ENCODE results near the gene R3HCC1L.

DNA sequence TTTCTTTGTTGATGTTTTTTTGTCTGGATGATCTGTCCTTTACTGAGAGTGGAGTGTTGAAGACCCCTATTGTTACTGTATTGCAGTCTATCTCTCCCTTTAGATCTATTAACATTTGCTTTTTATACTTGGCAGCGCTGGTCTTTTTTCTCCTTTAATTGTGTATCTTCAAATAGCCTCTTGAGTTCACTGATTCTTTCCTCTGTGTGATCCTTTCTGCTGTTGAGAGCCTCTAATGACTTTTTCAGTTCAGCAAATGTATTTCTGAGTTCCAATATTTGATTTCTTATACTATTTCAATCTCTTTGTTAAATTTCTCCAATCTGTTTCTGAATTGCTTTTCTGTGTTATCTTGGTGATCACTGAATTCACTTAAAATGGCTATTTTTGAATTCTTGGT, 15.4 kb downstream of the R3HCC1L start:
- no peak for TF ChIP-seq POLR2A (IDR thresholded peaks at IDR 0.05; ENCODE audit: extremely low read depth, insufficient read length)
- TF ChIP-seq, protein P1, sequence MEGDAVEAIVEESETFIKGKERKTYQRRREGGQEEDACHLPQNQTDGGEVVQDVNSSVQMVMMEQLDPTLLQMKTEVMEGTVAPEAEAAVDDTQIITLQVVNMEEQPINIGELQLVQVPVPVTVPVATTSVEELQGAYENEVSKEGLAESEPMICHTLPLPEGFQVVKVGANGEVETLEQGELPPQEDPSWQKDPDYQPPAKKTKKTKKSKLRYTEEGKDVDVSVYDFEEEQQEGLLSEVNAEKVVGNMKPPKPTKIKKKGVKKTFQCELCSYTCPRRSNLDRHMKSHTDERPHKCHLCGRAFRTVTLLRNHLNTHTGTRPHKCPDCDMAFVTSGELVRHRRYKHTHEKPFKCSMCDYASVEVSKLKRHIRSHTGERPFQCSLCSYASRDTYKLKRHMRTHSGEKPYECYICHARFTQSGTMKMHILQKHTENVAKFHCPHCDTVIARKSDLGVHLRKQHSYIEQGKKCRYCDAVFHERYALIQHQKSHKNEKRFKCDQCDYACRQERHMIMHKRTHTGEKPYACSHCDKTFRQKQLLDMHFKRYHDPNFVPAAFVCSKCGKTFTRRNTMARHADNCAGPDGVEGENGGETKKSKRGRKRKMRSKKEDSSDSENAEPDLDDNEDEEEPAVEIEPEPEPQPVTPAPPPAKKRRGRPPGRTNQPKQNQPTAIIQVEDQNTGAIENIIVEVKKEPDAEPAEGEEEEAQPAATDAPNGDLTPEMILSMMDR (IDR thresholded peaks at IDR 0.05; ENCODE audit: low read depth, low read length), result no peak
- TF ChIP-seq, protein P2, sequence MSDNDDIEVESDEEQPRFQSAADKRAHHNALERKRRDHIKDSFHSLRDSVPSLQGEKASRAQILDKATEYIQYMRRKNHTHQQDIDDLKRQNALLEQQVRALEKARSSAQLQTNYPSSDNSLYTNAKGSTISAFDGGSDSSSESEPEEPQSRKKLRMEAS (IDR thresholded peaks at IDR 0.05; ENCODE audit: low read depth, low read length), result no peak
- TF ChIP-seq MYC (IDR thresholded peaks at IDR 0.05; ENCODE audit: low read depth, low read length), result no peak

Data from NB4 (cell line).